GM23248 (cell line): Measurements from ENCODE around the gene COL5A3. TPM values are rescaled to one million over a fixed set of nuclear protein-coding genes. Genes with fewer than 3 reads are reported as not detected.
A peak's percentile ranks its signal among the peaks of the same experiment; 100 is the strongest.

ENCODE experiments used
- DNase-seq: peaks from one replicate; pipeline ENCODE4 v3.0.0-alpha.2; 2015
- H2AFZ ChIP-seq: fragments of 200-600 bp; sonication (generic); 2 replicates; pipeline ENCODE4 v1.6.1; 2016; ENCODE audit warnings: antibody characterized with exemption
- H3F3A ChIP-seq: fragments of 200-600 bp; sonication (generic); 2 replicates; pipeline ENCODE4 v1.6.1; 2016; ENCODE audit warnings: mild to moderate bottlenecking, antibody characterized with exemption, mixed run types; ENCODE audit not compliant: insufficient read depth
- H3K27ac ChIP-seq: fragments of 200-600 bp; sonication (generic); 2 replicates; pipeline ENCODE4 v1.5.1; 2016; ENCODE audit warnings: mild to moderate bottlenecking
- H3K27me3 ChIP-seq: fragments of 200-600 bp; sonication (generic); replicated peaks from 2 replicates; pipeline ENCODE4 v1.6.1; 2016; ENCODE audit warnings: mild to moderate bottlenecking; ENCODE audit not compliant: insufficient read depth
- H3K36me3 ChIP-seq: fragments of 200-600 bp; sonication (generic); 2 replicates; pipeline ENCODE4 v1.6.1; 2016; ENCODE audit warnings: low read depth, mild to moderate bottlenecking
- H3K4me1 ChIP-seq: fragments of 200-600 bp; sonication (generic); 2 replicates; pipeline ENCODE4 v1.6.1; 2016; ENCODE audit warnings: mild to moderate bottlenecking; ENCODE audit not compliant: insufficient read depth
- H3K4me2 ChIP-seq: fragments of 200-600 bp; sonication (generic); one replicate; pipeline ENCODE4 v1.6.1; 2016; ENCODE audit warnings: mild to moderate bottlenecking; ENCODE audit not compliant: unreplicated experiment
- H3K4me3 ChIP-seq: fragments of 200-600 bp; sonication (generic); 2 replicates; pipeline ENCODE4 v1.5.1; 2016; ENCODE audit warnings: mild to moderate bottlenecking
- H3K79me2 ChIP-seq: fragments of 200-600 bp; sonication (generic); 2 replicates; pipeline ENCODE4 v1.6.1; 2016; ENCODE audit warnings: mild to moderate bottlenecking; ENCODE audit not compliant: insufficient read depth
- H3K9ac ChIP-seq: fragments of 200-600 bp; sonication (generic); 2 replicates; pipeline ENCODE4 v1.6.1; 2016; ENCODE audit warnings: mild to moderate bottlenecking
- H3K9me2 ChIP-seq: fragments of 200-600 bp; sonication (generic); 2 replicates; pipeline ENCODE4 v1.6.1; 2016; ENCODE audit warnings: mixed run types, mild to moderate bottlenecking, moderate library complexity; ENCODE audit not compliant: insufficient read depth
- H3K9me3 ChIP-seq: fragments of 200-600 bp; sonication (generic); one replicate; pipeline ENCODE4 v1.6.1; 2017; ENCODE audit warnings: low read depth
- H4K20me1 ChIP-seq: fragments of 200-600 bp; sonication (generic); 2 replicates; pipeline ENCODE4 v1.6.0; 2016; ENCODE audit not compliant: insufficient read depth
- EZH2 ChIP-seq: fragments of 200-600 bp; sonication (generic); IDR thresholded peaks from 2 replicates; pipeline ENCODE4 v1.6.1; 2018; ENCODE audit warnings: antibody characterized with exemption, mild to moderate bottlenecking; ENCODE audit not compliant: insufficient read depth, poor library complexity, severe bottlenecking
- EZH2phosphoT487 ChIP-seq: fragments of 200-600 bp; sonication (generic); IDR thresholded peaks from 2 replicates; pipeline ENCODE4 v1.6.1; 2018; ENCODE audit warnings: antibody characterized with exemption, moderate library complexity, mild to moderate bottlenecking, low read depth; ENCODE audit not compliant: insufficient read depth
- WGBS, 2 experiments: methylation state at CpG; one replicate each; pipeline ENCODE4 v1.1.6; 2015 to 2017; ENCODE audit warnings: low lambda C conversion rate in 2 of 2, low coverage in 1 of 2; ENCODE audit errors: missing lambda C conversion rate in 2 of 2; 5-methylcytosine and 5-hydroxymethylcytosine counted together
- in situ Hi-C: fragments of 300-500 bp; cut with MboI; formaldehyde crosslinking; loops from 2 replicates; pipeline ENCODE4 v1.15.0; 2020
- polyA plus RNA-seq: library from polyadenylated mRNA; unstranded; fragments of >200 nt; fragmentation: Nextera tagmentation; extraction: Ambion mirVana; gene quantifications from 2 replicates; pipeline ENCODE4 v1.2.1, GENCODE V29; 2016
- total RNA-seq: library from RNA; depleted of rRNA; stranded (reverse); fragments of >200 nt; shearing (Covaris generic); gene quantifications from 2 replicates; pipeline ENCODE4 v1.2.3, GENCODE V29; 2014

The COL5A3 gene
- total and polyA plus RNA-seq, 2 experiments from 2014 or later: 4.2 to 22.8 TPM

DNA sequence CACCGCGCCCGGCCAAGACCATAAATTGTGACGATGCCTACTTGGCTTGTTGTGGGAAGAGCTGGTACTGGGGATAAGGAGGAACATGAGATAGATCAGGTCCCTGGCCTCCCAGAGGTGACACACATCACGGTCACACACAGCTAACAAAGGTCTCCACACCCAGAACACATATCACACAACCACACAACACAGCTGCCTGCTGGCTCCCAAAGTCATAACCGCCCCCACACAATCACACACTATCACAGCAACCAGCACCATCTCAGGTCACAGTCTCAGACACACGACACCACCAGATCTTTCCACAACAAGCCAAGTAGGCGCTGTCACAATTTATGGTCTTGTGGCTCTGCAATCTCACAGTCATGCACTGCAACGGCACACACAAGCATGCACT is 5.7 kb downstream of the COL5A3 start:
- Histone ChIP-seq H3K4me1 (peaks cover 23% of the 10 kb centered on the region), H3K36me3 (no peaks in the 10 kb centered on the region), H3K9ac (no peak overlapping the region), H3K27me3 (no peaks in the 10 kb centered on the region), H3K9me2 (no peaks in the 10 kb centered on the region), H3K27ac (no peak overlapping the region), H3K79me2 (no peaks in the 10 kb centered on the region), H3K9me3 (no peaks in the 10 kb centered on the region), H4K20me1 (no peaks in the 10 kb centered on the region), H3K4me3 (no peak overlapping the region), H2AFZ (no peak overlapping the region), H3F3A (peaks cover 9% of the 10 kb centered on the region), H3K4me2 (no peak overlapping the region)
- 69% methylated on average over 9 of the region's 9 CpGs for WGBS, 2 experiments
- DNase-seq: peak; percentile 28
- TF ChIP-seq EZH2 (no peak), EZH2phosphoT487 (no peak)
- in situ Hi-C loops: no loop called here

DNA sequence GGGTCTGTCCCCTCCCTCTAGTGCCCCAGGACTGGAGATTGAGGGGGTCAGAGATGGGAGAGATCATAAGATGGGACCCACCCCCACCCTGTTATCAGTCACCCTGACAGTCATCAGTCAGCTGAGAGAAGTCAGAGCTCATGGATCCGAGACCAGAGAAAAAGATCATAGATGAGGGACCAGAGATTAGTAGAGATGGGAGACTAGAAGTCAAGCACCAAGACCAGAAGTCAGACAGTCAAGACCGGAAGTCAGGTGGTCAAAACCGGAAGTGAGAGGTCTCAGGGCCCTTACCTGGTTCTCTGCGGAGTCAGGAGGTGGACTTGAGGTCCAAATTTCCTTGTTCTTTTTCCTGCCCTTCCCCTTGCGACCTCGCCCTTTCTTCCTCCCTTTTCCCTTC is 7.0 kb downstream of the COL5A3 start:
- no peak overlapping the region for H3K4me3 ChIP-seq
- H2AFZ ChIP-seq: no peak overlapping the region
- H3F3A ChIP-seq: peaks cover 4% of the 10 kb centered on the region
- no peaks in the 10 kb centered on the region for H3K79me2 ChIP-seq
- no peaks in the 10 kb centered on the region for H3K36me3 ChIP-seq
- no peak overlapping the region for H3K27ac ChIP-seq
- no peak overlapping the region for H3K4me2 ChIP-seq
- 69 to 77% methylated on average over 6 of the region's 6 CpGs for WGBS, 2 experiments
- no peaks in the 10 kb centered on the region for H4K20me1 ChIP-seq
- in situ Hi-C loops: no loop called here
- H3K4me1 ChIP-seq: peaks cover 19% of the 10 kb centered on the region
- TF ChIP-seq EZH2phosphoT487 (no peak), EZH2 (no peak)
- H3K9ac ChIP-seq: no peak overlapping the region
- no peaks in the 10 kb centered on the region for H3K9me2 ChIP-seq
- DNase-seq: no peak
- no peaks in the 10 kb centered on the region for H3K27me3 ChIP-seq
- H3K9me3 ChIP-seq: no peaks in the 10 kb centered on the region

DNA sequence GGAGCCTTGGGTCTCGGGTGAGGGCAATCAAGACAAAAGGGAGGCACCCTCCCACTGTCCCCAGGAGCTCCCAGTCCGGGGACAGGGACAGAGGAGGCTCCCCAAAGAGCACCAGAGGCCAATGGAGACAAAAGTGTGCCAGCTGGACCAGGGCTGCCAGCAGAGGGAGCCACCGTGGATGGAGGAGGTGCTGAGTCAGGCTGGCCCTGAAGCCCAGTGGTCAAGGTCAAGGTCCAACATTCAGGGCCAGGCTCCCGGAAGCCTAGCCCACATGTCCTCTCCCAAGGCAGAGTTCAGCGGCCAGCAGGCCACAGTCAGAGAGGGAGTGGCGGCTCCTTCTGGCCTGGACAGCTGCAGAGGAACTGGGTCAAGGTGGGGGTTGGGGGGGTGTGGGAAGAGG is 8.4 kb downstream of the COL5A3 start:
- TF ChIP-seq EZH2 (no peak), EZH2phosphoT487 (no peak)
- H3K36me3 ChIP-seq: no peaks in the 10 kb centered on the region

DNA sequence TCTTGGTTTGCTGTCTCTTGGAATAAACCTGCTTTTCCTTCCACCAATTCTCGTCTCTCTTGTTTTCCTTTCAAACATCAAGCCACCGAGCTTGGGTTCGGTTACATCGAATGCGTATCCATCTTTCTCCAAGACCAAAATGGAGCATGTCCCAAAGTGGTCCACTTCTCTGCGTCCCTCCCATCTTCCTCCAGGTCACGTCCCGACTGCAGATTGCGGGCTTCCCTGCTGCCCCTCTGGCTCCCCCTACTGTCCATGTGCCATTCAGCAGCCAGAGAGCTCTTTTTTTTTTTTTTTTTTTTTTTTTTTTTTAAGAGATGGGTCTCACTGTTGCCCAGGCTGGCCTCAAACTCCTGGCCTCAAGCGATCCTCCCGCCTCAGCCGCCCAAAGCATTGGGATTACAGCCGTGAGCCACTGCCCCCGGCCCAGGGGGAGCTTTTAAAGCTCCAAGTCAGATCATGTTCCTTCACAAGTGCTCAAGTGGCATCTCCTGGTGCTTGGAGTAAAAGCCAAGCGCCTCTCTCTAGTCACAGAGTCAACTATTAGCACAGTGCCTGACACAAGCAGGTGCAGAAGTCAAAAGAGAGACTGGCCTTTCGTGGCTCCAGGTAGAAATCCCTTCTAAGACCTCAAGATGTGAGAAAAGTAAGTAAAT is 10.0 kb downstream of the COL5A3 start:
- no peaks in the 10 kb centered on the region for H3K4me1 ChIP-seq
- in situ Hi-C loops: no loop called here
- peak overlapping the region; percentile 37; the same call in 1 of the 2 replicates for H3K9ac ChIP-seq
- no peaks in the 10 kb centered on the region for H3K36me3 ChIP-seq
- H4K20me1 ChIP-seq: no peaks in the 10 kb centered on the region
- TF ChIP-seq EZH2 (no peak), EZH2phosphoT487 (no peak)
- H3K79me2 ChIP-seq: no peaks in the 10 kb centered on the region
- H3K27ac ChIP-seq: no peak overlapping the region
- 16 to 17% methylated on average over 16 of the region's 16 CpGs for WGBS, 2 experiments
- no peak overlapping the region for H3K4me3 ChIP-seq
- no peaks in the 10 kb centered on the region for H3K9me3 ChIP-seq
- no peaks in the 10 kb centered on the region for H3F3A ChIP-seq
- H2AFZ ChIP-seq: peak overlapping the region; percentile 60; the same call in 1 of the 2 replicates
- no peaks in the 10 kb centered on the region for H3K9me2 ChIP-seq
- H3K27me3 ChIP-seq: no peaks in the 10 kb centered on the region
- peak; percentile 79 for DNase-seq
- peak overlapping the region; percentile 6 for H3K4me2 ChIP-seq

More for the DNA sequence above, 8.4 kb downstream of the COL5A3 start:
- in situ Hi-C loops: no loop called here
- Histone ChIP-seq H3K9ac (no peak overlapping the region), H4K20me1 (no peaks in the 10 kb centered on the region), H3F3A (no peaks in the 10 kb centered on the region), H3K9me3 (no peaks in the 10 kb centered on the region), H3K79me2 (no peaks in the 10 kb centered on the region), H3K4me2 (no peak overlapping the region), H3K27ac (no peak overlapping the region), H2AFZ (no peak overlapping the region), H3K4me1 (peaks cover 8% of the 10 kb centered on the region), H3K4me3 (no peak overlapping the region), H3K9me2 (no peaks in the 10 kb centered on the region), H3K27me3 (no peaks in the 10 kb centered on the region)
- 65 to 72% methylated on average over 6 of the region's 6 CpGs for WGBS, 2 experiments
- peak; percentile 66 for DNase-seq
